Colonic mucosa (tissue), 4 donors: Measurements from ENCODE around the gene IL1RAPL1. TPM values are rescaled to one million over a fixed set of nuclear protein-coding genes. Genes with fewer than 3 reads are reported as not detected.

ENCODE experiments used
- DNase-seq: peaks from one replicate; pipeline ENCODE4 v3.0.0-alpha.2; 2020
- H3K27ac ChIP-seq: fragments of 200-600 bp; one replicate; pipeline ENCODE4 v1.8.0; 2021
- H3K27me3 ChIP-seq: fragments of 200-600 bp; one replicate; pipeline ENCODE4 v1.8.0; 2021
- H3K36me3 ChIP-seq: fragments of 200-600 bp; one replicate; pipeline ENCODE4 v1.8.0; 2021
- H3K4me1 ChIP-seq: fragments of 200-600 bp; one replicate; pipeline ENCODE4 v1.8.0; 2021; ENCODE audit warnings: mild to moderate bottlenecking
- H3K4me3 ChIP-seq: fragments of 200-600 bp; one replicate; pipeline ENCODE4 v1.8.0; 2021
- H3K9ac ChIP-seq, 2 donors: one replicate each; pipeline ENCODE4 v1.7.0; 2013; ENCODE audit warnings: control low read depth in 2 of 2, low read depth in 2 of 2, low read length in 2 of 2
- H3K9me3 ChIP-seq: fragments of 200-600 bp; one replicate; pipeline ENCODE4 v1.8.0; 2021
- intact Hi-C: fragments of 100-400 bp; cut with DNase I; formaldehyde crosslinking; loops from one replicate; pipeline ENCODE4 v1.14.1; 2022
- total RNA-seq, 2 donors: library from RNA; stranded (reverse); fragmentation: NEBNext Ultra II Directional in 1 of 2; extraction: Animal tissue kit (Norgen Biotek cat#: 25700) in 1 of 2; gene quantifications; one replicate each; pipeline ENCODE4 v1.2.1, GENCODE V29; 2021
- TF ChIP-seq, protein P1 (sequence below): fragments of 200-600 bp; IDR thresholded peaks from one replicate; pipeline ENCODE4 v1.8.0; 2022; ENCODE audit warnings: antibody characterized with exemption, mild to moderate bottlenecking
- donor health status: healthy.
- donor health status: DM: no; HTN: no; CAD: no.
- donor health status: DM: no; HTN: no; CAD: no.

IL1RAPL1 gene
- total RNA-seq, 2 donors from 2014 or later = 0.10 to 0.24 TPM

DNA sequence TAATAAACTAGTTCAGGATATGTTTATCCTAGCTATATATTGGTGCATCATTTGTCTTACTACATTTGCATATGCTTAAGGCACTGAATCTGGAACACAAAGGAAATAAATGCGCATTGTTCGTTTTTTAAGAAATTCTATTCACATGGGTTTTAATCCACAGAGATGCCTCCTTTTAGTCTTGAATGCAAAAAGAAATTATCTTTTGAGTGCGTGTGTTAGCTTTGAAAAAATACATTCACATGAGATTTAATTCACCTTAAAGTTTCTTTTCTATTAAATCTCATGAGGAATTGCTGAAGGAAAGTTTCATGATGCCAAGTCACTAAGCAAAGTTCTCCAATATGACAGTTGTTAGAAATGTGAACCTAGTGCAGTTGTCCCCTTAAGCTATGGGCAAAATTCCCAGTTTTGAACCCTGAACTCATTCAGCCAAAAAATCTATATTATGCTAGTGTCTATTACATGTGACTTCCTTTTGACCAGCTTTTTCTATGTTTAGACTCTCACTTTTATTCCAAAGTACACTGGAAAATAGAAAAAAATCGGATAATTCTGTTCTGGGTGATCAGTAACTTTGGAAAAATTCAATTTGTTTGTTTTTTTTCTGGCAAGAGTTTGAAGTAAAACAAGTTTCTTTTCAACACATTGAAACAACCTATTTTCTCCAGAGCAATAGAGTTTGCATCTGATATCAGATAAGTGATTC is 1201.9 kb downstream of the IL1RAPL1 start:
- H3K36me3 ChIP-seq = no peaks in the 10 kb centered on the region
- no peak overlapping the region for H3K27ac ChIP-seq
- intact Hi-C loops = no loop called here
- no peaks in the 10 kb centered on the region for H3K4me1 ChIP-seq
- H3K27me3 ChIP-seq = no peaks in the 10 kb centered on the region
- no peak overlapping the region for H3K9ac ChIP-seq
- no peak for DNase-seq
- H3K9me3 ChIP-seq = no peaks in the 10 kb centered on the region
- H3K4me3 ChIP-seq = no peak overlapping the region
- TF ChIP-seq, protein P1, sequence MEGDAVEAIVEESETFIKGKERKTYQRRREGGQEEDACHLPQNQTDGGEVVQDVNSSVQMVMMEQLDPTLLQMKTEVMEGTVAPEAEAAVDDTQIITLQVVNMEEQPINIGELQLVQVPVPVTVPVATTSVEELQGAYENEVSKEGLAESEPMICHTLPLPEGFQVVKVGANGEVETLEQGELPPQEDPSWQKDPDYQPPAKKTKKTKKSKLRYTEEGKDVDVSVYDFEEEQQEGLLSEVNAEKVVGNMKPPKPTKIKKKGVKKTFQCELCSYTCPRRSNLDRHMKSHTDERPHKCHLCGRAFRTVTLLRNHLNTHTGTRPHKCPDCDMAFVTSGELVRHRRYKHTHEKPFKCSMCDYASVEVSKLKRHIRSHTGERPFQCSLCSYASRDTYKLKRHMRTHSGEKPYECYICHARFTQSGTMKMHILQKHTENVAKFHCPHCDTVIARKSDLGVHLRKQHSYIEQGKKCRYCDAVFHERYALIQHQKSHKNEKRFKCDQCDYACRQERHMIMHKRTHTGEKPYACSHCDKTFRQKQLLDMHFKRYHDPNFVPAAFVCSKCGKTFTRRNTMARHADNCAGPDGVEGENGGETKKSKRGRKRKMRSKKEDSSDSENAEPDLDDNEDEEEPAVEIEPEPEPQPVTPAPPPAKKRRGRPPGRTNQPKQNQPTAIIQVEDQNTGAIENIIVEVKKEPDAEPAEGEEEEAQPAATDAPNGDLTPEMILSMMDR = no peak

DNA sequence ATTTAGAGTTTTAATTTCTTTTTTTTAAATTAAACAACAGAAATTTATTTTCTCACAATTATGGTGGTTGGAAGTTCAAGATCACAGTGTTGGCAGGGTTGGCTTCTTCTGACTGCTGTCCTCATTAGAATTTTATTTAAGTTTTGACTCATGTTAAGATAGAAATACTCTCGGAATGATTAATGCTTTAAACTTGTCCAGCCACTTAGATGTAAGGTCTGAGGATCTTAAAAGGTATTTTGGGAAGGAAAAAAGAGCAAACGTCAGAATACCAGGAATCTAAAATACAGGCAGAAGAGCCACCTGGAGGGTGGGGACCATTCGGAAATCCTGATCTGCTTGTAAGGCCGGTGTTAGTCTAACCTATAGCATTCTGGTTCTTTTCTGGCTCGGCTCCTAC is 1205.1 kb downstream of the IL1RAPL1 start:
- H3K4me1 ChIP-seq = no peaks in the 10 kb centered on the region
- DNase-seq = no peak
- no peak overlapping the region for H3K4me3 ChIP-seq
- H3K27me3 ChIP-seq = no peaks in the 10 kb centered on the region
- intact Hi-C loops = no loop called here
- TF ChIP-seq, protein P1 = no peak
- no peaks in the 10 kb centered on the region for H3K36me3 ChIP-seq
- H3K27ac ChIP-seq = no peak overlapping the region
- no peak overlapping the region for H3K9ac ChIP-seq
- H3K9me3 ChIP-seq = no peaks in the 10 kb centered on the region

DNA sequence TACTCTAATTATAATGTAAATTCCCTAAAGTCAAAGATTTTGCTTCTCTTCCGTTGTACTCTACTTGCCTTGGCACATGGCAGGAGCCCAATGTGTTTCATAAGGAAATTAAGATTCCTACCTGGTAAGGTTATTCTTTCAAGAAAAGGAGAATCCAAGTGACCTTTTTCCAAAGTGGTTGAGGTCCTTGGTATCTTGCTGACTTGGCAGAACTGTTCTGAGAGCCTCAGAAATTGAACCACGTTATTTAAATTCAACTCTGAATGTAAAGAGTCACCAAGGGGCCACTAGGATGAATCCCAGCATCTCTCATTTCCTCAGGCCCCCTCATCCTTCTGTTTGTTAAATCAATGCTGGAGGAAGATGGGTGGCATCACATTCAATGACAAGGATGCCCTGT is 1209.9 kb downstream of the IL1RAPL1 start:
- Histone ChIP-seq H3K9me3 (no peaks in the 10 kb centered on the region), H3K27ac (no peak overlapping the region), H3K4me1 (no peaks in the 10 kb centered on the region), H3K27me3 (no peaks in the 10 kb centered on the region), H3K4me3 (no peak overlapping the region), H3K9ac (no peak overlapping the region), H3K36me3 (no peaks in the 10 kb centered on the region)
- intact Hi-C loops = no loop called here
- DNase-seq = no peak
- TF ChIP-seq, protein P1 = no peak

DNA sequence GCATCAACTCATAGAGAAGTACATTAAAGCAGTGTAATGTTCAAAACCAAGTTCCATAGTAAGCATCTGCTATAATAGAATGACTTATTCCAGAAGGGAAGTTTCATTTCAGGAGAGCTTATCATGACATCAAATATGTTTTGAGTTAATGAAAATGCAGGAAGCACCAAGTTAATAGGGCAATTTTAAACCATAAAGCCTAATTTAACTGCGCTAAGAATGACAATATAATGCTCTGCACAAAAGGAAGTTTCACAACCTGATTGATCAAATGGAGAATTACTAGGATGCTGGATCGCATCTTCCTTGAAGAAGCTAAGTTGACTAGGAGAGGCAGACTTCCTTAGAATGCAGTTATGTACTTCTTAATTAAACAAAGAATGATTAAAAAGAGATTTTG is 1211.2 kb downstream of the IL1RAPL1 start:
- H3K27ac ChIP-seq = no peak overlapping the region
- no peak overlapping the region for H3K4me3 ChIP-seq
- no peak for DNase-seq
- H3K4me1 ChIP-seq = no peaks in the 10 kb centered on the region
- TF ChIP-seq, protein P1 = no peak
- H3K27me3 ChIP-seq = no peaks in the 10 kb centered on the region
- H3K36me3 ChIP-seq = no peaks in the 10 kb centered on the region
- H3K9me3 ChIP-seq = no peaks in the 10 kb centered on the region
- no peak overlapping the region for H3K9ac ChIP-seq
- intact Hi-C loops = no loop called here

DNA sequence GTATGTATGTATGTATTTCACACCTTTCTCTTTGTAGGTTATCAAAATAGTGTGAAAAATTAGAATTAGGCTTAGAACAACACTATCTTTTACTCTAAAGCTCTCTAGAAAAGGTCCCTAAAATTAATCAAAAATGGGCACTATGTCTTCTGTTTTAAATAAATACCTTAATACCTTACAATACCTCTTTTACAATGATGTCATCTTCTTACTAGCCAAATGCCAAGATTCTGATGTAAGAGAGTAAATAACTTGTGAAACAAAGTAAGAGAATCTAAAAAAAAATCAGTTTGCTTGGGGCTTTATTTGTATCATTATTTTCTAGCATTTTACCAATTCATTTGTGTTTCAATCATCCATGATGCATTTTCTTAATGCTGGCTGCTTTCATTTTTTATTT is 1225.9 kb downstream of the IL1RAPL1 start:
- no peaks in the 10 kb centered on the region for H3K36me3 ChIP-seq
- H3K27me3 ChIP-seq = no peaks in the 10 kb centered on the region
- no peaks in the 10 kb centered on the region for H3K4me1 ChIP-seq
- no peaks in the 10 kb centered on the region for H3K9me3 ChIP-seq
- TF ChIP-seq, protein P1 = no peak
- H3K4me3 ChIP-seq = no peak overlapping the region
- intact Hi-C loops = no loop called here
- no peak overlapping the region for H3K27ac ChIP-seq
- no peak overlapping the region for H3K9ac ChIP-seq
- DNase-seq = no peak
